ENCODE results near the gene CNN2. TPM values are rescaled to one million over a fixed set of nuclear protein-coding genes. Genes with fewer than 3 reads are reported as not detected.

Gene CNN2
- total RNA-seq, 2 donors from 2014 or later, result 187 to 254 TPM

- H3K9me3 Mint-ChIP-seq, result no peaks in the 10 kb centered on the region
- peaks cover 33 to 46% of the 10 kb centered on the region in 2 donors for H3K36me3 Mint-ChIP-seq
- no peak overlapping the region for H3K27ac Mint-ChIP-seq
- no peak for DNase-seq (ENCODE audit: low spot score in 2 of 2)
- ATAC-seq, result no peak
These were observed 47.6 kb downstream of the CNN2 start for GRCh38 chr19:1073956-1074517.

- peak; percentile 80 to 86 for DNase-seq (ENCODE audit: low spot score in 2 of 2)
- Mint-ChIP-seq H3K27ac (no peak overlapping the region), H3K9me3 (no peaks in the 10 kb centered on the region), H3K36me3 (peaks cover 27 to 40% of the 10 kb centered on the region in 2 donors)
- ATAC-seq, result peak; percentile 18 to 39
These were observed 48.3 kb downstream of the CNN2 start for GRCh38 chr19:1074544-1075283.

- DNase-seq (ENCODE audit: low spot score in 2 of 2) (no peak), ATAC-seq (no peak)
- H3K36me3 Mint-ChIP-seq, result peaks cover 31 to 52% of the 10 kb centered on the region in 2 donors
- H3K27ac Mint-ChIP-seq, result peak overlapping the region; percentile 67 to 97
- no peaks in the 10 kb centered on the region for H3K9me3 Mint-ChIP-seq
These were observed 49.6 kb downstream of the CNN2 start for GRCh38 chr19:1076046-1076386.

GRCh38 chr19:1076951-1077350, 50.5 kb downstream of the CNN2 start:
- peaks cover 28 to 52% of the 10 kb centered on the region in 2 donors for H3K36me3 Mint-ChIP-seq
- ATAC-seq, result peak; percentile 84 to 87
- peak overlapping the region; percentile 89 to 92 for H3K27ac Mint-ChIP-seq
- H3K9me3 Mint-ChIP-seq, result no peaks in the 10 kb centered on the region
- DNase-seq (ENCODE audit: low spot score in 2 of 2), result peak; percentile 87 to 92

GRCh38 chr19:1079566-1080111, 53.2 kb downstream of the CNN2 start:
- ATAC-seq (peak; percentile 8), DNase-seq (ENCODE audit: low spot score in 2 of 2) (peak; percentile 70 to 85)
- Mint-ChIP-seq H3K36me3 (peaks cover 20 to 54% of the 10 kb centered on the region in 2 donors), H3K27ac (peak overlapping the region in 1 of 2 donors; percentile 44), H3K9me3 (no peaks in the 10 kb centered on the region)

GRCh38 chr19:1080360-1081161, 54.2 kb downstream of the CNN2 start:
- DNase-seq (ENCODE audit: low spot score in 2 of 2) (no peak), ATAC-seq (no peak)
- Mint-ChIP-seq H3K36me3 (peaks cover 17 to 49% of the 10 kb centered on the region in 2 donors), H3K27ac (no peak overlapping the region), H3K9me3 (no peaks in the 10 kb centered on the region)

- DNase-seq (ENCODE audit: low spot score in 2 of 2), result no peak
- H3K36me3 Mint-ChIP-seq, result peaks cover 11 to 42% of the 10 kb centered on the region in 2 donors
- H3K9me3 Mint-ChIP-seq, result no peaks in the 10 kb centered on the region
- peak overlapping the region in 1 of 2 donors; percentile 54 for H3K27ac Mint-ChIP-seq
- ATAC-seq, result no peak
These were observed 55.1 kb downstream of the CNN2 start for GRCh38 chr19:1081301-1082164.

- Mint-ChIP-seq H3K36me3 (peaks cover 5 to 36% of the 10 kb centered on the region in 2 donors), H3K9me3 (no peaks in the 10 kb centered on the region), H3K27ac (peak overlapping the region in 1 of 2 donors; percentile 54)
- DNase-seq (ENCODE audit: low spot score in 2 of 2) (peak in 1 of 2 donors; percentile 87), ATAC-seq (peak; percentile 56 to 76)
These were observed 55.9 kb downstream of the CNN2 start for GRCh38 chr19:1082165-1082927.

- peaks cover 5 to 28% of the 10 kb centered on the region in 2 donors for H3K36me3 Mint-ChIP-seq
- DNase-seq (ENCODE audit: low spot score in 2 of 2) (no peak), ATAC-seq (no peak)
- H3K9me3 Mint-ChIP-seq, result no peaks in the 10 kb centered on the region
- peak overlapping the region; percentile 50 to 65 for H3K27ac Mint-ChIP-seq
These were observed 56.8 kb downstream of the CNN2 start for GRCh38 chr19:1082928-1083816.

GRCh38 chr19:1084024-1084868, 57.8 kb downstream of the CNN2 start:
- Mint-ChIP-seq H3K36me3 (peaks cover 5 to 26% of the 10 kb centered on the region in 2 donors), H3K27ac (peak overlapping the region; percentile 65 to 69), H3K9me3 (no peaks in the 10 kb centered on the region)
- DNase-seq (ENCODE audit: low spot score in 2 of 2) (peak in 1 of 2 donors; percentile 20), ATAC-seq (no peak)

- Mint-ChIP-seq H3K36me3 (peaks cover 5 to 21% of the 10 kb centered on the region in 2 donors), H3K9me3 (no peaks in the 10 kb centered on the region), H3K27ac (peak overlapping the region; percentile 69 to 79)
- no peak for ATAC-seq
- no peak for DNase-seq (ENCODE audit: low spot score in 2 of 2)
These were observed 58.7 kb downstream of the CNN2 start for GRCh38 chr19:1085053-1085658.

- ATAC-seq, result no peak
- H3K27ac Mint-ChIP-seq, result peak overlapping the region; percentile 69 to 79
- H3K9me3 Mint-ChIP-seq, result no peaks in the 10 kb centered on the region
- no peak for DNase-seq (ENCODE audit: low spot score in 2 of 2)
- H3K36me3 Mint-ChIP-seq, result peaks cover 2 to 15% of the 10 kb centered on the region in 2 donors
These were observed 59.5 kb downstream of the CNN2 start for GRCh38 chr19:1085676-1086442.

- H3K9me3 Mint-ChIP-seq, result no peaks in the 10 kb centered on the region
- DNase-seq (ENCODE audit: low spot score in 2 of 2) (no peak), ATAC-seq (no peak)
- H3K36me3 Mint-ChIP-seq, result peaks cover 0 to 9% of the 10 kb centered on the region in 2 donors
- H3K27ac Mint-ChIP-seq, result peak overlapping the region in 1 of 2 donors; percentile 79
These were observed 60.2 kb downstream of the CNN2 start for GRCh38 chr19:1086613-1087012.
